Body of pancreas (tissue), 4 donors: ENCODE measurements around the gene RBM47. TPM values are rescaled to one million over a fixed set of nuclear protein-coding genes. Genes with fewer than 3 reads are reported as not detected.

Experiments used
- ATAC-seq: fragments of 150-250 bp; one replicate; pipeline ENCODE4 v1.9.1; 2016
- DNase-seq, 4 donors: peaks; one replicate each; pipeline ENCODE4 v3.0.0-alpha.2; 2019
- H3K27ac ChIP-seq, 4 donors: fragments of 200-600 bp; sonication (generic); 1 replicate in 3 of 4; 2 replicates in 1 of 4; pipeline versions ENCODE4 v1.5.1 to v1.6.1; 2016 to 2019; ENCODE audit warnings: mild to moderate bottlenecking in 1 of 4, mixed read lengths in 1 of 4, moderate library complexity in 1 of 4
- H3K27me3 ChIP-seq, 2 donors: fragments of 200-600 bp; sonication (generic); one replicate each; pipeline ENCODE4 v1.6.0; 2016; ENCODE audit warnings: mild to moderate bottlenecking in 1 of 2
- H3K36me3 ChIP-seq, 2 donors: fragments of 200-600 bp; sonication (generic); replicated peaks in 1 of 2; 2 replicates each; pipeline ENCODE4 v1.5.1; 2016; ENCODE audit warnings: low read depth in 2 of 2; ENCODE audit not compliant: insufficient read depth in 1 of 2
- H3K4me1 ChIP-seq: fragments of 200-600 bp; sonication (generic); one replicate; pipeline ENCODE4 v1.6.0; 2016
- H3K4me3 ChIP-seq, 2 donors: fragments of 200-600 bp; sonication (generic); 1 replicate in 1 of 2; 2 replicates in 1 of 2; pipeline ENCODE4 v1.5.1; 2016 to 2019
- H3K9me3 ChIP-seq, 3 donors: fragments of 200-600 bp; sonication (generic); 1 replicate in 2 of 3; 2 replicates in 1 of 3; pipeline ENCODE4 v1.5.1; 2016
- CTCF ChIP-seq, 7 experiments: fragments of 450-650 bp in 4 of 7; fragments of 200-600 bp in 3 of 7; sonication (generic) in 3 of 7; IDR thresholded peaks; one replicate each; pipeline ENCODE4 v1.5.1; 2016 to 2019; ENCODE audit warnings: antibody characterized with exemption in 7 of 7
- POLR2A ChIP-seq, 3 donors: fragments of 450-650 bp; IDR thresholded peaks; one replicate each; pipeline ENCODE4 v1.6.1; 2016; ENCODE audit warnings: antibody characterized with exemption in 3 of 3, mild to moderate bottlenecking in 2 of 3
- WGBS, 2 donors: methylation state at CpG; one replicate each; pipeline ENCODE4 v1.1.5; 2017; 5-methylcytosine and 5-hydroxymethylcytosine counted together
- intact Hi-C: fragments of 100-400 bp; cut with DNase I; formaldehyde crosslinking; loops from one replicate; pipeline ENCODE4 v1.15.1; 2023
- total RNA-seq, 2 donors: library from RNA; depleted of rRNA; stranded (reverse); fragments of >200 nt; gene quantifications; one replicate each; pipeline ENCODE4 v1.1.0, GENCODE V29; 2016

Gene RBM47
- total RNA-seq, 2 donors from 2014 or later: 79.9 to 99.5 TPM

- Histone ChIP-seq H3K27ac (peak overlapping the region in 3 of 4 donors; percentile 32 to 44 (median 39)), H3K36me3 (no peaks in the 10 kb centered on the region), H3K9me3 (no peaks in the 10 kb centered on the region), H3K27me3 (no peaks in the 10 kb centered on the region), H3K4me3 (no peak overlapping the region), H3K4me1 (peaks cover 66% of the 10 kb centered on the region)
- WGBS, 2 donors: 48 to 56% methylated on average over 4 of the region's 4 CpGs
- intact Hi-C loops: no loop called here
- DNase-seq (no peak), ATAC-seq (no peak)
- no peak for TF ChIP-seq POLR2A (IDR thresholded peaks at IDR 0.05)
- no peak for TF ChIP-seq CTCF (IDR thresholded peaks at IDR 0.05)
Measured at GRCh38 chr4:40502220-40502619, 127.4 kb downstream of the RBM47 start.

GRCh38 chr4:40500781-40501180, 128.9 kb downstream of the RBM47 start:
- Histone ChIP-seq H3K27ac (peak overlapping the region in 3 of 4 donors; percentile 32 to 44 (median 39)), H3K4me3 (no peak overlapping the region), H3K9me3 (no peaks in the 10 kb centered on the region), H3K36me3 (no peaks in the 10 kb centered on the region), H3K27me3 (no peaks in the 10 kb centered on the region), H3K4me1 (peaks cover 65% of the 10 kb centered on the region)
- intact Hi-C loops: no loop called here
- DNase-seq: no peak
- TF ChIP-seq CTCF (IDR thresholded peaks at IDR 0.05) (no peak), POLR2A (IDR thresholded peaks at IDR 0.05) (no peak)
- ATAC-seq: no peak
- 11 to 18% methylated on average over 6 of the region's 6 CpGs for WGBS, 2 donors

DNA sequence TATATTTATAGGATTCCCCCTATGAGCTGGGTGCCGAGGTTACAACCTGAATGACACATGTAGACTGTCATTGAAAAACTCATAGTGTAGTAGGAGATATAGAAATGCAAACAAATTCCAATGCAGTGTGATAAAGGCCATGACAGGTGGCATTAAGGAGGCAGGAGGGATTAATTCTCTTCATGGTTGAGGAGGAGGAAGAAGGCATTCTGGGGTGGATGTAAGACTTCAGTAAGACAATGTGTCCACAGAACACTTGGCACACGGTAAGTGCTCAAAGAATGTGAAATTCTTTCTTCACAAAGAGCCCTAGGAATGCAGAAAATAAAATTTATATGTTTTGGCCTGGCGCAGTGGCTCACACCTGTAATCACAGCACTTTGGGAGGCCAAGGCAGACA, 136.5 kb downstream of the RBM47 start:
- TF ChIP-seq POLR2A (IDR thresholded peaks at IDR 0.05): no peak
- no peak for TF ChIP-seq CTCF (IDR thresholded peaks at IDR 0.05)
- Histone ChIP-seq H3K27ac (peak overlapping the region in 3 of 4 donors; percentile 3 to 73 (median 65)), H3K4me3 (no peak overlapping the region), H3K36me3 (no peaks in the 10 kb centered on the region), H3K9me3 (no peaks in the 10 kb centered on the region), H3K27me3 (no peaks in the 10 kb centered on the region), H3K4me1 (peaks cover 86% of the 10 kb centered on the region)
- DNase-seq (no peak), ATAC-seq (no peak)
- intact Hi-C loops: no loop called here
- WGBS, 2 donors: 51 to 61% methylated on average over 3 of the region's 3 CpGs

DNA sequence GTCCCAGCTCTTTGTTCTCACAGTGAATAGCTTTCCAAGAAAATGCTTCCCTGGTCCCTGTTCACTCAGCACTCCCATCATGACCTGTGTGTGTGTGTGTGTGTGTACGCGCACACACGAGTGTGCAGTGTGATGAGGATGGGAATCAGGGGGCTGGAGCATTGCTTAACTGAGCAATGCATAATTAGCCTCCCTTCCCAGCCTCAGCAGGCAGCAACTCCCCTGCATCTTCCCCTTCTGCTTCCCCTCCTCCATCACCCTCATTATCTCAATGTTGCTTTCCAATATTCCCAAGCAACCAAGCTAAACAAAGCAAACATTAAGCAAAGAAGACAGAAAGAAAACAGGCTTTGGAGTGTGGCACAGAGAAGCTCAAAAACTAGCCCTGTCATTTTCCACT, 137.0 kb downstream of the RBM47 start:
- no peaks in the 10 kb centered on the region for H3K9me3 ChIP-seq
- TF ChIP-seq CTCF (IDR thresholded peaks at IDR 0.05) (no peak), POLR2A (IDR thresholded peaks at IDR 0.05) (no peak)
- WGBS, 2 donors: 72 to 74% methylated on average over 3 of the region's 3 CpGs
- ATAC-seq (peak; percentile 54), DNase-seq (peak in 1 of 4 donors; percentile 9)
- H3K27me3 ChIP-seq: no peaks in the 10 kb centered on the region
- no peak overlapping the region for H3K4me3 ChIP-seq
- peak overlapping the region in 3 of 4 donors; percentile 3 to 73 (median 65) for H3K27ac ChIP-seq
- intact Hi-C loops: no loop called here
- peaks cover 86% of the 10 kb centered on the region for H3K4me1 ChIP-seq
- H3K36me3 ChIP-seq: no peaks in the 10 kb centered on the region

DNA sequence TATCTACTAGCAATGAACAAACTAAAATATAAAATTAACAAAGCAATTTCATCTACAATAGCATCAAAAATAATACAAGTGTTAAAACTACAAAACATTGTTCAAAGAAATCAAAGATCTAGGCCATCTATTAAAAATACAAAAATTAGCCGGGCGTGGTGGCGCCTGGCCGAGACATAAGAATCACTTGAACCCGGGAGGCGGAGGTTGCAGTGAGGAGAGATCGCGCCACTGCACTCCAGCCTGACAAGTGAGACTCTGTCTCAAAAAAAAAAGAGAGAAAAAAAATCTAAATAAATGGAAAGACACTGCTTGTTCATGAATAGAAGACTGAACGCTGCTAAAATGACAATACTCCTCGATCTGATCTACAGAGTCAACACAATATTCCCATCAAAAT, 139.2 kb downstream of the RBM47 start:
- intact Hi-C loops: no loop called here
- WGBS, 2 donors: 94% methylated on average over 10 of the region's 10 CpGs
- no peak for DNase-seq
- Histone ChIP-seq H3K4me3 (no peak overlapping the region), H3K4me1 (peaks cover 86% of the 10 kb centered on the region), H3K27me3 (no peaks in the 10 kb centered on the region), H3K27ac (peak overlapping the region in 2 of 4 donors; percentile 19 to 73), H3K9me3 (no peaks in the 10 kb centered on the region), H3K36me3 (no peaks in the 10 kb centered on the region)
- ATAC-seq: no peak
- no peak for TF ChIP-seq POLR2A (IDR thresholded peaks at IDR 0.05)
- no peak for TF ChIP-seq CTCF (IDR thresholded peaks at IDR 0.05)
